ENCODE results near the gene VMP1. TPM values are rescaled to one million over a fixed set of nuclear protein-coding genes. Genes with fewer than 3 reads are reported as not detected.
A peak's percentile ranks its signal among the peaks of the same experiment; 100 is the strongest.

Gene VMP1
- total RNA-seq, 1 donor from 2014 or later: 64.9 TPM

GRCh38 chr17:59890720-59891119 is 183.3 kb downstream of the VMP1 start:
- Mint-ChIP-seq H3K27me3 (ENCODE audit: unreplicated experiment) (peaks cover 7% of the 10 kb centered on the region), H3K4me3 (ENCODE audit: unreplicated experiment) (no peak overlapping the region), H3K4me1 (ENCODE audit: unreplicated experiment) (peaks cover 11% of the 10 kb centered on the region), H3K27ac (ENCODE audit: unreplicated experiment) (no peak overlapping the region), H3K9me3 (ENCODE audit: unreplicated experiment) (no peaks in the 10 kb centered on the region), H3K36me3 (ENCODE audit: low read depth, unreplicated experiment) (peaks cover 6% of the 10 kb centered on the region)
- TF ChIP-seq CTCF (IDR thresholded peaks at IDR 0.05; ENCODE audit: unreplicated experiment): no peak
- no peak for DNase-seq (ENCODE audit: low spot score)

Small RNAs within 50 kb of the gene (microRNA-seq; reads per million reads assigned to microRNA genes)
- 8,692 reads per million, percentile 99 among the genes with 10 or more reads in this experiment for gene MIR21 (ENCODE audit: unreplicated experiment)

Other genes with a start within 250 kb of the VMP1 start
- 26.3 TPM for gene DHX40, start 142.0 kb upstream of the VMP1 start, total RNA-seq (ENCODE audit: unreplicated experiment)
- gene CLTC, start 87.8 kb upstream of the VMP1 start, total RNA-seq (ENCODE audit: unreplicated experiment): 273 TPM
- 15.4 TPM for gene PTRH2, start 224 bp upstream of the VMP1 start, total RNA-seq (ENCODE audit: unreplicated experiment)
- 12.5 TPM for gene TUBD1, start 185.3 kb downstream of the VMP1 start, total RNA-seq (ENCODE audit: unreplicated experiment)
- 30.4 TPM for gene RPS6KB1, start 185.5 kb downstream of the VMP1 start, total RNA-seq (ENCODE audit: unreplicated experiment)

Data from endothelial cell (in vitro differentiated cells).